NCI-H2107 (cell line): ENCODE results near the gene SCART1.
"Not testable (repeated sequence)": the region's sequence is repeated elsewhere in the genome, so short reads cannot be mapped to it uniquely, and the experiment has no call there.

Experiments used
- DNase-seq: peaks from one replicate; lab custom pipeline; 2025; lab: John Stamatoyannopoulos, UW

The SCART1 gene

GRCh38 chr10:133432789-133433188, 21.0 kb upstream of the SCART1 start:
- DNase-seq, result not testable (repeated sequence)

GRCh38 chr10:133438711-133439273, 15.0 kb upstream of the SCART1 start:
- DNase-seq, result no peak

- no peak for DNase-seq
Measured at GRCh38 chr10:133439517-133440461, 14.0 kb upstream of the SCART1 start.

- DNase-seq, result no peak
Measured at GRCh38 chr10:133440633-133441285, 13.0 kb upstream of the SCART1 start.

DNA sequence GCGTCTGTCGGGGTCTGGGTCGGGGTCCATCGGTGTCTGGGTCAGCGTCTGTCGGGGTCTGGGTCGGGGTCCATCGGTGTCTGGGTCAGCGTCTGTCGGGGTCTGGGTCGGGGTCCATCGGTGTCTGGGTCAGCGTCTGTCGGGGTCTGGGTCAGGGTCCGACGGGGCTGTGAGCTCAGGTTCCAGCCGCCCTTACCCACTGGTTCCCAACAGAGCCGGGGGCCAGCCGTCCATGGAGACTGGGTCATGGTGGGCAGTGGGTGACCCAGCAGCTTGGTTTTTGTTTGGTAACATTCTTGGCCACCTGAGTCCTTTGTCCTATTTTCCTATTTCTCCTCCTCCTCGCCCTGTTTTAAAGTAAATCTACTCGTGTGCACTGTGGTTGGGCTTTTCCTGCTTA, 12.4 kb upstream of the SCART1 start:
- not testable (repeated sequence) for DNase-seq

DNA sequence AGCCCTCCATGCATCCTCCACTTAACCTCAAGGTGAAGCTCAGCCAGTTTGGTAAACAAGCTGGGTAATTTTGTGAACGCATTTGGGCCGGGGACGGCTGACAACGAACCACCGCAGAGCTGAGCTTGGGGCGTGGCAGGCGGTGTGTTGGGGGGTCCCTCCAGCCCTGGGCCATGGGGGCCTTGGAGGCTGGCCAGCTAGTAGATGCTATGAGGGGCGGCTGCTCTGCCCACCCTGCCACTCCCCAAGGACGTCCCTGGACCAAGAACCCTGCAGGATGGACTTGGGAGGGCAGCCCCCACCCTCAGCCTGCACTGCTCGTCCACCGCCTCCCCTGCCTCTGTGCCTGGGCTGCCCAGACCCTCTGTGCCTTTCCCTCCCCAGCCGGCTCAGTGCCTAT, 12.0 kb upstream of the SCART1 start:
- DNase-seq, result no peak

- DNase-seq, result no peak
Measured at GRCh38 chr10:133442191-133442966, 11.4 kb upstream of the SCART1 start.

DNA sequence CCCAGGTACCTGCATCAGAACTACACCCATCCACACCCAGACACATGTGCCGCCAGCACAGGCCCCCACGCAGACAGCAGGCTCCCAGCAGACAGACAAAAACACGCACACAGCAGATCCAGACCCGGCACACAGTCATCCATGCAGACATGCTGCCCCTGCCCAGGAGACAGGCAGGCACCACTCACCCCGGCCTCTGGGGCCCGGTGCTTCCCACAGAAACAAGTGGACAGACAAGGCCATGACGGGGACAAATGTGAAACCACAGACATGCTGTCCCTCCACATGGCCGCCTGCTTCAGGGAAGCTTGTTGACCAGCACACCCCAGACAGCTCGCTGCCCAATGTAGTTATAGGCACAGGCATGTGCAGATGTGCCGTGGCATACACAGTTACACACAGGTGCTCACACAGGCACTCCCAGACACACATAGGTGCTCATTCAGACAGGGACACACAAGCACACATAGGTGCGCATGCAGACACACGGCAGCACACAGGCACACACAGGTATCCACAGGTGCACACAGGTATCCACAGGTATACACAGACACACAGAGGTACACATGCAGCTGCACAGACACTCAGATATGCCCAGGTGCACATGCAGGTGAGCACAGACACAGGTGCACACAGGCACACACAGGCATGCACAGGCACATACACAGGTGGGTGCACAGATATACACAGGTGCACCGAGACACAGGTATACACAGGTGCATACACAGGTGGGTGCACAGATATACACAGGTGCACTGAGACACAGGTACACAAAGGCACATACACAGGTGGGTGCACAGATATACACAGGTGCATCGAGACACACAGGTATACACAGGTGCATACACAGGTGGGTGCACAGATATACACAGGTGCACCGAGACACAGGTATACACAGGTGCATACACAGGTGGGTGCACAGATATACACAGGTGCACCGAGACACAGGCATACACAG, 10.5 kb upstream of the SCART1 start:
- no peak for DNase-seq

- no peak for DNase-seq
Measured at GRCh38 chr10:133444342-133445267, 9.1 kb upstream of the SCART1 start.

GRCh38 chr10:133445268-133445732, 8.4 kb upstream of the SCART1 start:
- no peak for DNase-seq

GRCh38 chr10:133445751-133446708, 7.7 kb upstream of the SCART1 start:
- no peak for DNase-seq

DNA sequence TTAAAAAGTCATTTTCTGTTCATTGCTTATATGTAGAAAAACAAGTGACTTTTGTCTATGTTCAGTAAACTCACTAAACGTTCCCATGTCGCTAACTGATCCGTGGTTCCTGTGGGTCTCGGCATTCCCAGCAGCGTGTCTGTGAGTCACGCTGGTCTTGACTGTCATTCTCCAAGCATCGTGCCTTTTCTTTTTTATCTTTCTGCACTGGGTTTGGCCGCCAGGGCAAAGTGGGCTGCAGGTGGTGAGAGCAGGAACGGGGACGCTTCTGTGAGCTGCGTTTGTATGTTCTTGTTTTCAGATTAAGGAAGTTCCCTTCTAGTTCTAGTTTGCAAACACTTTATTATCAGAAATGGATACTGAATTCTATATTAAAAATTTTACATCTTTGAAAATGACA, 6.8 kb upstream of the SCART1 start:
- DNase-seq, result no peak

GRCh38 chr10:133448120-133448519, 5.6 kb upstream of the SCART1 start:
- DNase-seq, result no peak

DNA sequence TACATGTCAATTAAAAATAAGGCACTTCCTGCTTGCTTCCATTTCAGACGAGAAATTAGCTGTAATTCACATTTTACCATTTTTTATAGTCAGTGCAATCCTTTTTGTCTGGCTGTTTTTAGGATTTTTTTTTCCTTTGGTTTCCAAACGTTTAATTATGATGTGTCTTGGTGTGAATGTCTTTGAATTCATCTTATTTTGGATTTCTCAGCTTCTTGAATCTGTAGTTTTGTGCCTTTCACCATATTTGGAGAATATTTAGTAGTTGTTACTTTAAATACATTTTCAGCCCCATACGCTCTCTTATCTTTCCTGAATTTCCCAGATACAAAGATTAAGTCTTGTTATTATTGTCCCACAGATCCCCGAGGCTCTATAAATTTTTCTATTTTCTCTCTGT, 2.4 kb upstream of the SCART1 start:
- DNase-seq, result no peak

DNA sequence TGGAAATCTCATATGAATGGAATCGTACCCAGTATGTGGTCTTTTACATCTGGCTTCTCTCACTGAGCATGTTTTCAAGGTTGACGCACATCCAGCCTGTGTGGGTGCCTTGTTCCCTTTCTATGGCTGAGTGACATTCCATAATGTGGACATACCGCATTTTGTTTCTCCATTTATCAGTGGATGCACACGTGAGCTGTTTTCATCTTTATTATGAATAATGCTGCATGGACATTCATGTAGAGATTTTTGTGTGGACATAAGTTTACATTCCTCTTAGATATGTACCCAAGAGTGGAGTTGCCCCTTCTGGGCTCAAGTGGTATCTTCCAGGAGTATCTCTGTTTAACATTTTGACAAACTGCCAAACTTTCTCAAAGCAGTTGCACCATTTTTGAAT, 1.3 kb upstream of the SCART1 start:
- no peak for DNase-seq

DNA sequence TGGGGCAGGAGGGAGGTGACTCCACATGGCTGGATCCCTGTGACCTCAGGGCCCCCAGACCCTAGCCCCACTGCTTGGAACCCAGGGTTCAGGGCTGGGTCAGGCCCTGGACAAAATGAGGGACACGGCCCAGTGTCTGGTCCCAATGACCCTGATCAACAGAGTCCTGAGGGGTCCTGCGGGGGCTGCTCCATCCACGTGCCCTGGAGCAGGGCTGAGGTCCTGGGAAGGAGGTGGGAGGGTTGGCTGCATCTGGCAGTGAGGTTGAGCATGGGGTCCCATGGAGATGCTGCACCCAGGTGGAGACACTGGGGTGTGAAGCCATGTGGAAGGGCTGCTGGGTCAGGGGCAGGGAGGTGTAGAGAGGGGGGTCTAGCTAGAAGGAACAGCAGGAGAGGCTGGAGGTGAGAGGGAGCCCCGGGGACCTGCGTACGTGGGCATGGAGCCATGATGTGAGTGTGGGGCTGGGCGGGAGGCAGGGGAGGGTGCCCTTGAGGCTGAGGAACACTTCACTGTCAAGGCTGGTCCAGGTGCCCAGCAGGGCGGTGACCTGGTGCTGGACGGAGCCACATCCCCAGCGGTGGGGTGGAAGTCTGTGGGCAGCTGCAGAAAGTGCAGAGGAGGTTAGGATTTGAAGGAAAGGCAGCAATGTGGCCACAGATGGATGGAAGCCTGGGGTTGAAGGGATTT, 604 bp downstream of the SCART1 start:
- DNase-seq, result no peak

DNA sequence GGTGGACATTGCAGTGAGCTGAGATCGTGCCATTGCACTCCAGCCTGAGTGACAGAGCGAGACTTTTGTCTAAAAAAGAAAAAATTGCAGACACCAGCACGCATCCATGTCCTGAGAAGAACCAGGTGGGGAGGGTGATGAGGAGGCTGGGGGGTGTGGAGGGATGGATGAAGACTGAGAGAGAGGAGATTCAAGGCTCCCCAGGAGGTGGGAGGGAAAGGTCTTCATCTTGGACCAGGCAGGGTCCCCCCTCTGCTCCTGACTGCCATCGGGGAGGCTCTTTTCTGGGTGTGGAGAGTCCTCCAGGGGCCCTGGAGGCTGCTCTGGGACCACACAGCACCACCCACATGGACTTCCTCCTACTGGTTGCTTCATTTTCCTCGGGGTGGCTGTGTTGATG, 1.5 kb downstream of the SCART1 start:
- no peak for DNase-seq

DNA sequence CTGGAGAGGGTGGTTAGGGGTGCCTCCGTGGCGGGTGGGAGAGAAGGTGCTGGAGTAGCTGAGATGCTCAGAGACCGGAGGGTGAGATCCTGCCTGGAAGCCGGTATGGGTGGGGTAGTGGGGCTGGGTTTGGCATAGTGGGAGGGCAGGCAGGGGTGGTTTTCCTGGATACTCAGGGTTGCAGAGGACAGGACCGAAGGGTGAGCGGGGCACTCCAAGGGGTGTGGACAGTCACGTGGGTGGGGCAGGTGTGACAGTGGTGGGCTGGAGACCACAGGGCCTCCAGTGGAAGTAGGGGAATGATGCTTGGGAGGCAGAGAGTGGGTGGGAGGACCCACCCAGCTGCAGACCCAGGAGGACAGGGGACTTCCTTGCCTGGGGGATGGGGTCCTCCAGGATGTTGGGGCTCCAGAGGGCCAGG, 1.9 kb downstream of the SCART1 start:
- no peak for DNase-seq
